H1 (cell line): ENCODE results near the gene CD79A. TPM values are rescaled to one million over a fixed set of nuclear protein-coding genes. Genes with fewer than 3 reads are reported as not detected.

Experiments used
- CTCF ChIA-PET: fragments of 300-600 bp; sonication (Branson Sonifier 250); formaldehyde crosslinking; loops from one replicate; lab custom pipeline; 2021; ENCODE audit not compliant: partially characterized antibody; lab: Charles Lee
- POLR2A ChIA-PET: fragments of 300-600 bp; sonication (Branson Sonifier 250); formaldehyde crosslinking; loops from one replicate; lab custom pipeline; 2021; ENCODE audit warnings: inconsistent platforms; ENCODE audit not compliant: partially characterized antibody; lab: Charles Lee
- DNase-seq, 2 experiments: peaks; one replicate each; pipeline versions ENCODE4 v3.0.0 to v3.0.0-alpha.2; 2010 to 2022; ENCODE audit warnings: low spot score in 2 of 2, low read depth in 1 of 2, mixed read lengths in 1 of 2
- FAIRE-seq: peaks from 2 replicates; lab custom pipeline; 2011; peaks lifted over from hg19 to GRCh38; lab: Jason Lieb, UNC
- H2AFZ ChIP-seq: 2 replicates; pipeline ENCODE4 v1.8.1; 2012; ENCODE audit warnings: low read length, inconsistent platforms
- H2AK5ac ChIP-seq: 2 replicates; pipeline ENCODE4 v1.6.1; 2013; ENCODE audit warnings: low read depth, low read length
- H2BK120ac ChIP-seq: replicated peaks from 2 replicates; pipeline ENCODE3; 2013; ENCODE audit warnings: low read depth, low read length, inconsistent platforms
- H2BK12ac ChIP-seq: 2 replicates; pipeline ENCODE4 v1.6.1; 2013; ENCODE audit warnings: low read depth, low read length
- H2BK15ac ChIP-seq: 2 replicates; pipeline ENCODE4 v1.6.1; 2013; ENCODE audit warnings: low read length
- H2BK20ac ChIP-seq: 2 replicates; pipeline ENCODE4 v1.6.1; 2013; ENCODE audit warnings: low read length
- H2BK5ac ChIP-seq: 2 replicates; pipeline ENCODE4 v1.6.1; 2013; ENCODE audit warnings: low read depth, low read length
- H3K14ac ChIP-seq: 2 replicates; pipeline ENCODE4 v1.6.1; 2013; ENCODE audit warnings: inconsistent platforms; ENCODE audit not compliant: insufficient read length
- H3K18ac ChIP-seq: 2 replicates; pipeline ENCODE4 v1.6.1; 2013; ENCODE audit warnings: low read length; ENCODE audit errors: extremely low read depth
- H3K23ac ChIP-seq: 2 replicates; pipeline ENCODE4 v1.6.1; 2013; ENCODE audit warnings: inconsistent platforms; ENCODE audit not compliant: insufficient read length
- H3K23me2 ChIP-seq: 2 replicates; pipeline ENCODE4 v1.6.1; 2013; ENCODE audit warnings: low read depth, low read length
- H3K27ac ChIP-seq: 2 replicates; pipeline ENCODE4 v1.6.1; 2011; ENCODE audit warnings: low read depth, low read length, inconsistent platforms
- H3K27me3 ChIP-seq, 4 experiments: replicated peaks in 1 of 4; 1 replicate in 1 of 4; 2 replicates in 3 of 4; pipeline versions ENCODE4 v1.6.1 to v1.8.1; 2011 to 2013; ENCODE audit warnings: low read length in 3 of 4, mild to moderate bottlenecking in 3 of 4, inconsistent platforms in 2 of 4, mixed read lengths in 2 of 4, moderate library complexity in 1 of 4; ENCODE audit not compliant: control insufficient read depth in 3 of 4, insufficient read depth in 3 of 4; ENCODE audit errors: extremely low read depth in 1 of 4
- H3K36me3 ChIP-seq, 4 experiments: 2 replicates each; pipeline versions ENCODE4 v1.6.1 to v1.8.1; 2011 to 2013; ENCODE audit warnings: mild to moderate bottlenecking in 4 of 4, low read length in 3 of 4, moderate library complexity in 2 of 4, control low read depth in 1 of 4, inconsistent platforms in 1 of 4; ENCODE audit not compliant: insufficient read depth in 4 of 4, control insufficient read depth in 2 of 4
- H3K4ac ChIP-seq: replicated peaks from 2 replicates; pipeline ENCODE3; 2013; ENCODE audit warnings: low read length, low read depth, mixed read lengths, inconsistent platforms; ENCODE audit not compliant: insufficient read length
- H3K4me1 ChIP-seq, 4 experiments: replicated peaks in 1 of 4; 1 replicate in 1 of 4; 2 replicates in 3 of 4; pipeline versions ENCODE4 v1.6.1 to v1.8.1; 2011 to 2013; ENCODE audit warnings: low read length in 3 of 4, inconsistent platforms in 2 of 4, mixed read lengths in 1 of 4; ENCODE audit not compliant: insufficient read depth in 4 of 4, control insufficient read depth in 3 of 4
- H3K4me2 ChIP-seq, 2 experiments: 2 replicates each; pipeline versions ENCODE4 v1.6.1 to v1.8.1; 2011 to 2013; ENCODE audit warnings: low read depth in 2 of 2, low read length in 2 of 2, control low read depth in 1 of 2, inconsistent platforms in 1 of 2, mild to moderate bottlenecking in 1 of 2; ENCODE audit not compliant: insufficient read depth in 1 of 2
- H3K4me3 ChIP-seq, 4 experiments: fragments of 200-600, 300-600 bp in 1 of 4; sonication (generic), shearing (Covaris generic), sonication (Bioruptor Twin) in 1 of 4; 2 replicates each; pipeline versions ENCODE4 v1.5.1 to v1.8.1; 2011 to 2016; ENCODE audit warnings: low read length in 4 of 4, low read depth in 3 of 4, control low read depth in 2 of 4, inconsistent platforms in 2 of 4, mild to moderate bottlenecking in 2 of 4, mixed read lengths in 1 of 4, moderate library complexity in 1 of 4; ENCODE audit not compliant: insufficient read depth in 2 of 4; ENCODE audit errors: extremely low read depth in 1 of 4
- H3K56ac ChIP-seq: replicated peaks from 2 replicates; pipeline ENCODE3; 2013; ENCODE audit warnings: low read depth, mild to moderate bottlenecking, mixed read lengths, low read length, inconsistent platforms; ENCODE audit not compliant: insufficient read length
- H3K79me1 ChIP-seq: 2 replicates; pipeline ENCODE4 v1.6.1; 2013; ENCODE audit warnings: low read depth, low read length, control low read depth
- H3K79me2 ChIP-seq, 2 experiments: 2 replicates each; pipeline versions ENCODE4 v1.6.1 to v1.8.1; 2012 to 2013; ENCODE audit warnings: low read length in 2 of 2, mild to moderate bottlenecking in 2 of 2, inconsistent platforms in 1 of 2; ENCODE audit not compliant: insufficient read depth in 2 of 2, control insufficient read depth in 1 of 2
- H3K9ac ChIP-seq, 4 experiments: replicated peaks in 1 of 4; 1 replicate in 1 of 4; 2 replicates in 3 of 4; pipeline versions ENCODE4 v1.6.1 to v1.8.1; 2011 to 2013; ENCODE audit warnings: low read depth in 3 of 4, low read length in 3 of 4, control low read depth in 2 of 4, mild to moderate bottlenecking in 2 of 4, moderate library complexity in 2 of 4, inconsistent platforms in 1 of 4; ENCODE audit errors: extremely low read depth in 1 of 4
- H3K9me3 ChIP-seq, 2 experiments: 2 replicates each; pipeline versions ENCODE4 v1.6.1 to v1.8.1; 2012 to 2013; ENCODE audit warnings: mild to moderate bottlenecking in 2 of 2, moderate library complexity in 2 of 2, control low read depth in 1 of 2, inconsistent platforms in 1 of 2, low read depth in 1 of 2, low read length in 1 of 2, mixed read lengths in 1 of 2; ENCODE audit not compliant: insufficient read depth in 2 of 2
- H4K20me1 ChIP-seq, 2 experiments: replicated peaks in 1 of 2; 2 replicates each; pipeline versions ENCODE3 to v1.8.1; 2011 to 2013; ENCODE audit warnings: inconsistent platforms in 2 of 2, low read length in 2 of 2, mild to moderate bottlenecking in 1 of 2; ENCODE audit not compliant: insufficient read depth in 2 of 2, control insufficient read depth in 1 of 2
- H4K5ac ChIP-seq: 2 replicates; pipeline ENCODE4 v1.6.1; 2013; ENCODE audit warnings: low read length, low read depth, mixed read lengths, inconsistent platforms; ENCODE audit not compliant: insufficient read length
- H4K8ac ChIP-seq: 2 replicates; pipeline ENCODE4 v1.8.0; 2013; ENCODE audit warnings: mild to moderate bottlenecking, moderate library complexity, low read length, inconsistent platforms; ENCODE audit not compliant: insufficient read depth; ENCODE audit errors: extremely low read depth
- H4K91ac ChIP-seq: replicated peaks from 2 replicates; pipeline ENCODE3; 2013; ENCODE audit warnings: low read length, mixed read lengths, inconsistent platforms; ENCODE audit not compliant: insufficient read length
- ATF2 ChIP-seq: IDR thresholded peaks from 2 replicates; pipeline ENCODE4 v1.6.1; 2012; ENCODE audit warnings: low read length, inconsistent platforms
- EGR1 ChIP-seq: IDR thresholded peaks from 2 replicates; pipeline ENCODE4 v1.6.1; 2011; ENCODE audit warnings: low read depth, low read length, borderline replicate concordance
- HDAC6 ChIP-seq: IDR thresholded peaks from one replicate; pipeline ENCODE4 v1.7.1; 2012; ENCODE audit warnings: low read depth, mild to moderate bottlenecking, inconsistent platforms, low read length, moderate library complexity
- WGBS, 2 experiments: shearing (Covaris generic) in 1 of 2; methylation state at CpG; one replicate each; pipeline versions ENCODE4 v1.1.6 to v1.1.7; 2013 to 2015; ENCODE audit warnings: low lambda C conversion rate in 2 of 2, mixed read lengths in 2 of 2, inconsistent platforms in 1 of 2, low coverage in 1 of 2, missing lambda C conversion rate in 1 of 2; ENCODE audit not compliant: insufficient replicate concordance in 2 of 2, insufficient coverage in 1 of 2, insufficient read length in 1 of 2; ENCODE audit errors: extremely low coverage in 1 of 2, missing lambda C conversion rate in 1 of 2; 5-methylcytosine and 5-hydroxymethylcytosine counted together
- polyA plus RNA-seq, 7 experiments: library from polyadenylated mRNA; depleted of rRNA in 3 of 7; stranded (reverse) in 5 of 7; unstranded in 2 of 7; fragments of >200 nt in 5 of 7; fragments of 200-250 nt in 2 of 7; gene quantifications; 1 replicate in 5 of 7; 2 replicates in 1 of 7; 4 replicates in 1 of 7; pipeline versions ENCODE4 v1.2.1 to v1.2.3, GENCODE V29; 2011 to 2013; ENCODE audit warnings: missing spikeins in 2 of 7, mixed read lengths in 2 of 7
- total RNA-seq: library from RNA; stranded (reverse); fragmentation: NEBNext Ultra II Directional; extraction: Animal tissue kit (Norgen Biotek cat#: 25700); gene quantifications from 2 replicates; pipeline ENCODE4 v1.2.1, GENCODE V29; 2021

CD79A gene
- total and polyA plus RNA-seq, 2 of the 8 experiments (the other 6 are each of a cell fraction or from before 2014, with no cell fraction given): 0.54 to 0.77 TPM

GRCh38 chr19:41843371-41843770 lies 33.7 kb upstream of the CD79A start:
- TF ChIP-seq EGR1 (no peak), ATF2 (no peak), HDAC6 (no peak)
- Histone ChIP-seq H2AK5ac (no peak overlapping the region), H2BK15ac (no peak overlapping the region), H3K79me2 (no peaks in the 10 kb centered on the region), H2BK12ac (no peak overlapping the region), H3K4ac (no peak overlapping the region), H4K8ac (no peak overlapping the region), H3K56ac (no peak overlapping the region), H3K23ac (no peak overlapping the region), H3K36me3 (no peaks in the 10 kb centered on the region), H4K20me1 (no peaks in the 10 kb centered on the region), H3K4me2 (no peak overlapping the region), H3K27me3 (no peaks in the 10 kb centered on the region; a peak in 1 of 7 replicates), H4K5ac (no peak overlapping the region), H3K9ac (no peak overlapping the region), H3K14ac (no peak overlapping the region), H2BK20ac (no peak overlapping the region), H3K4me1 (no peaks in the 10 kb centered on the region; a peak in 1 of 7 replicates), H4K91ac (no peak overlapping the region), H3K23me2 (no peaks in the 10 kb centered on the region), H3K27ac (no peak overlapping the region), H2BK5ac (no peak overlapping the region), H3K18ac (no peak overlapping the region), H2BK120ac (no peak overlapping the region), H3K9me3 (peaks cover 4 to 34% of the 10 kb centered on the region in 2 experiments; a peak in 3 of 4 replicates), H2AFZ (no peak overlapping the region), H3K4me3 (no peak overlapping the region), H3K79me1 (no peaks in the 10 kb centered on the region)
- no peak for DNase-seq
- POLR2A ChIA-PET: interaction anchor here (0.8 to 1.3 kb wide), 2 partner anchors 17 to 19 kb away, joined by 4 read pairs; partner anchors contain the start of gene RPS19
- CTCF ChIA-PET: interaction anchor here (0.9 to 1.2 kb wide), 3 partner anchors 9 to 49 kb away, joined by 3 read pairs; no protein-coding TSS in a partner anchor
- 83% methylated on average over 5 of the region's 7 CpGs; no CpG with 5 or more reads in 1 of the 2 experiments for WGBS, 2 experiments
- no peak for FAIRE-seq
